KG1 (cell line): Measurements from ENCODE around the gene ARHGAP15.

Experiments used
- DNase-seq: peaks from one replicate; lab custom pipeline; 2025; lab: John Stamatoyannopoulos, UW

The ARHGAP15 gene

GRCh38 chr2:143690235-143690634, 561.0 kb downstream of the ARHGAP15 start:
- no peak for DNase-seq

GRCh38 chr2:143691121-143691520, 561.9 kb downstream of the ARHGAP15 start:
- no peak for DNase-seq

- DNase-seq: no peak
Measured at GRCh38 chr2:143692162-143692561, 562.9 kb downstream of the ARHGAP15 start.

- no peak for DNase-seq
Measured at GRCh38 chr2:143692967-143693366, 563.7 kb downstream of the ARHGAP15 start.

GRCh38 chr2:143694335-143694734, 565.1 kb downstream of the ARHGAP15 start:
- DNase-seq: no peak

- DNase-seq: no peak
Measured at GRCh38 chr2:143696651-143697050, 567.4 kb downstream of the ARHGAP15 start.

- DNase-seq: no peak
Measured at GRCh38 chr2:143697744-143698143, 568.5 kb downstream of the ARHGAP15 start.

GRCh38 chr2:143698352-143698751, 569.1 kb downstream of the ARHGAP15 start:
- no peak for DNase-seq

- no peak for DNase-seq
Measured at GRCh38 chr2:143698888-143699570, 569.8 kb downstream of the ARHGAP15 start.

GRCh38 chr2:143700865-143701264, 571.6 kb downstream of the ARHGAP15 start:
- no peak for DNase-seq

GRCh38 chr2:143701785-143702184, 572.6 kb downstream of the ARHGAP15 start:
- no peak for DNase-seq

GRCh38 chr2:143702931-143703330, 573.7 kb downstream of the ARHGAP15 start:
- DNase-seq: no peak

GRCh38 chr2:143704451-143705106, 575.4 kb downstream of the ARHGAP15 start:
- DNase-seq: no peak

- no peak for DNase-seq
Measured at GRCh38 chr2:143705108-143705707, 576.0 kb downstream of the ARHGAP15 start.

GRCh38 chr2:143706354-143706753, 577.1 kb downstream of the ARHGAP15 start:
- no peak for DNase-seq

GRCh38 chr2:143708682-143709081, 579.5 kb downstream of the ARHGAP15 start:
- no peak for DNase-seq

- no peak for DNase-seq
Measured at GRCh38 chr2:143710196-143710595, 581.0 kb downstream of the ARHGAP15 start.

GRCh38 chr2:143710879-143711278, 581.7 kb downstream of the ARHGAP15 start:
- DNase-seq: no peak

GRCh38 chr2:143716522-143716921, 587.3 kb downstream of the ARHGAP15 start:
- DNase-seq: no peak

- DNase-seq: no peak
Measured at GRCh38 chr2:143717053-143717452, 587.8 kb downstream of the ARHGAP15 start.

GRCh38 chr2:143717536-143718168, 588.4 kb downstream of the ARHGAP15 start:
- no peak for DNase-seq

GRCh38 chr2:143718745-143719144, 589.5 kb downstream of the ARHGAP15 start:
- DNase-seq: no peak

GRCh38 chr2:143719406-143719805, 590.2 kb downstream of the ARHGAP15 start:
- no peak for DNase-seq
